Lung microvascular endothelial cell (primary cell): ENCODE results near the gene NANOS1. TPM values are rescaled to one million over a fixed set of nuclear protein-coding genes. Genes with fewer than 3 reads are reported as not detected.

Source experiments
- DNase-seq, 2 donors: peaks; one replicate each; pipeline versions ENCODE4 v3.0.0 to v3.0.0-alpha.2; 2010; ENCODE audit warnings: low read depth in 2 of 2
- total RNA-seq: library from RNA; depleted of rRNA; stranded (reverse); fragments of >200 nt; gene quantifications from 2 replicates; pipeline ENCODE4 v1.2.1, GENCODE V29; 2014

Gene NANOS1
- 0.22 and 0.60 TPM in 2 replicates for total RNA-seq

GRCh38 chr10:119029613-119030420, at the start of gene NANOS1:
Gene NANOS1, plus strand, starts transcription at chr10:119029714. Its CDS starts 88 bp downstream, at chr10:119029802.
- DNase-seq: peak; percentile 43 to 52

- DNase-seq: no peak
These were observed 49.2 kb upstream of the NANOS1 start for GRCh38 chr10:118980135-118980865.

- DNase-seq: no peak
These were observed 48.6 kb upstream of the NANOS1 start for GRCh38 chr10:118980870-118981269.

GRCh38 chr10:118981946-118982345, 47.6 kb upstream of the NANOS1 start:
- DNase-seq: no peak

GRCh38 chr10:118982366-118982765, 47.1 kb upstream of the NANOS1 start:
- DNase-seq: no peak

GRCh38 chr10:118983263-118983662, 46.3 kb upstream of the NANOS1 start:
- DNase-seq: no peak

- DNase-seq: no peak
These were observed 43.9 kb upstream of the NANOS1 start for GRCh38 chr10:118985576-118985975.

GRCh38 chr10:118986815-118987790, 42.4 kb upstream of the NANOS1 start:
- DNase-seq: no peak

GRCh38 chr10:118990326-118990725, 39.2 kb upstream of the NANOS1 start:
- DNase-seq: no peak

- DNase-seq: no peak
These were observed 37.0 kb upstream of the NANOS1 start for GRCh38 chr10:118992496-118992895.

- DNase-seq: no peak
These were observed 36.3 kb upstream of the NANOS1 start for GRCh38 chr10:118993214-118993613.

GRCh38 chr10:118994321-118994720, 35.2 kb upstream of the NANOS1 start:
- DNase-seq: no peak

GRCh38 chr10:118995739-118996138, 33.8 kb upstream of the NANOS1 start:
- no peak for DNase-seq

- DNase-seq: no peak
These were observed 32.1 kb upstream of the NANOS1 start for GRCh38 chr10:118997379-118997778.

- DNase-seq: no peak
These were observed 31.3 kb upstream of the NANOS1 start for GRCh38 chr10:118998183-118998582.

- DNase-seq: no peak
These were observed 27.6 kb upstream of the NANOS1 start for GRCh38 chr10:119001717-119002500.

GRCh38 chr10:119003572-119004289, 25.8 kb upstream of the NANOS1 start:
- no peak for DNase-seq

- no peak for DNase-seq
These were observed 24.0 kb upstream of the NANOS1 start for GRCh38 chr10:119005362-119006043.

GRCh38 chr10:119006451-119007210, 22.9 kb upstream of the NANOS1 start:
- peak in 1 of 2 donors; percentile 54 for DNase-seq
